Posterior cingulate gyrus (tissue), 11 donors: Measurements from ENCODE around the gene DOCK8.
A peak's percentile ranks its signal among the peaks of the same experiment; 100 is the strongest.
"Not testable (repeated sequence)": the region's sequence is repeated elsewhere in the genome, so short reads cannot be mapped to it uniquely, and the experiment has no call there.

Experiments
- DNase-seq, 10 donors: peaks; one replicate each; pipeline versions ENCODE4 v3.0.0 to v3.0.0-alpha.2; 2020 to 2021; ENCODE audit warnings: mixed read lengths in 3 of 10
- intact Hi-C: fragments of 100-400 bp; cut with DNase I; formaldehyde crosslinking; loops from one replicate; pipeline ENCODE4 v1.15.1; 2023

The DOCK8 gene

DNA sequence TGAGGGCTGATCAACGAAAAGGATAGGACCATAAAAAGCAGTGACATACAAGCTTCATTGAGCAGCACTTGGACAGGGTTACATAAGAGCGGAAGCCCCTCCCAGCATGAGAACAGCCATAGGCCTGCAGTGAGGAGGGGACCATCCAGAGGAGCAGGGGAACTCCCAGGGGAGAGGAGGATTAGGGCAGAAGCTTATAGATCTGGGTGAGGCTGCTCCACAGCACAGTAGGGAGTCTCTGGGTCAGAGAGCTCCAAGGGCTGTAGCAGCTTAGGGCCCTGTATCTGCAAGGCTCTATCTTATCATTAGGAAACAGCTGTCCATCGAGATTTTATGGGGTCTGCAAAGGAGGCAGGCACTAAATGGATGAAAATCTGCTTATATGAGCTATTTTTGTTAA, 186.6 kb downstream of the DOCK8 start:
- intact Hi-C loops, result loop anchor here (10.0 kb wide), 2 partner anchors 74 to 104 kb away; partner anchors contain the start of gene KANK1
- DNase-seq, result no peak

DNA sequence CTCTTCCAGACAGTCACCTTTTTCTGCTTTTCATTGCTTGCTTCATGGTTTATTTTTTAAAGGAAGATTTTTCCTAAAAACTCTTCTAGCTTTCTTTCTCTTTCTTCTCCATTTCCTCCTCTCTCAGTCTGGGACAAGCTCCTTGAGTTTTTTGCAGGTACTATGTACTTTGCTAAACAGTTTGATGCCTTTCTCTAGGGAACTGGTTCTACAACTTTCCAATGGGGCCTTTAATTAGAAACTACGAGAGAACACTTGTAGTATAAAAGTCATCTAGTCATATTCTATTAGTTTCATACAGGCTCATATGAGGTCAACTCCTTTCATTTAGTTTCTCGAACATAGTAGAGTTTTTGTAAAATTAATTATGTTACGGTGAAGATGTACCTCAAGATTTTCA, 189.6 kb downstream of the DOCK8 start:
- intact Hi-C loops, result loop anchor here (10.0 kb wide), 2 partner anchors 71 to 101 kb away; partner anchors contain the start of gene KANK1

DNA sequence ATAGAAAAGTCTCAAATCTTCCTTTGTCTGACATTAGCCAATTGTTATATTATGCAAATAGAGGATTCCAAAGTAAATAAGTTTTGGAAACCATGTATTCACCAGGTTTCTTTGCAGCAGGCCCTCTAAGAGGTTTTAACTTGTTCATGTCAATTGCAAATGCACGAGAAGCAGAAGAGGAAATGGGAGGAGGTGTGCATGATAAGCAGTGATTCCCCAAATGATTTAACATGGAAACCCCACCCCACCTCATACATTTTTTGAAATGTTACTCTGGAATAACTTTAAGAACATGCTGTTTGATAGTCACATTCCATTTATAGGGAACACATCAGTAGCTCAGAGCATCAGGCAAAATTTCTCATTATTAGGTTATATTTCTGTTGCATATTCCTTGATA, 190.7 kb downstream of the DOCK8 start:
- intact Hi-C loops, result loop anchor here (10.0 kb wide), 2 partner anchors 69 to 99 kb away; partner anchors contain the start of gene KANK1
- no peak for DNase-seq

More for the DNA sequence above, 189.6 kb downstream of the DOCK8 start:
- DNase-seq, result no peak

DNA sequence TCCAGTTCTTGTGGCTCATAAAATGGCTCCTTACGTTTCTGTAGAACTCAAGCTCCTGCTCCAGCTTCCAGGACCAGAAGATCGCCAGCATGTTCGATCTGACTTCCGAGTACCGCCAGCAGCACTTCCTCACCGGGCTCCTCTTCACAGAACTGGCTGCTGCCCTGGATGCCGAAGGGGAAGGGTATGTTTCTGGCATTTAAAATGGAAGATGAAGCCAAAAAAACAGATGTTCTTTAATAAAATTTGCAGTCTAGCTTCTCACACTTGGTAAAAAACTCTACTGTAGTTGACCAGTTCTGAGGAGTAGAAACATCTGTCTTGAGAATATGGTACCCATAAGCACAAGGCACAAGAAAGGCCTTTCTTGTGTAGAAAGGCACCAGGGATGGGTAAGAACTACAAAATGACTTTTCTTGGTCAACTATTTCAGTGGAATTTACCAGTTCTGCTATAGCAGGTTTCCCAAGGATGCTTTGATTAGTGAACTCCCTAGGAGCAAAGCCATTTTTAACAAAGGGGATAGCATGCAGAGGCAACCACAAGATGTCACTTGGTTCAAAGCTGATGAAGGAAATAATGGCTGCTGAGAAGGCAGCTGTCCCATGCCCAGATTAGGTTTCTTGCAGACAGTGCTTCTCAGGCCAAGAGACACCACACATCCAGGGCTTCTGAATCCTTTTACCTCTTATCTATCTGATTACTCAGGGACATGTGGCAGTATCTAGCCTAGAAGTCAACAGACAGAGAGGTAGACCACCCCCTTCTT, 192.4 kb downstream of the DOCK8 start:
- intact Hi-C loops, result loop anchor here (10.0 kb wide), 2 partner anchors 68 to 98 kb away; partner anchors contain the start of gene KANK1
- DNase-seq, result no peak

DNA sequence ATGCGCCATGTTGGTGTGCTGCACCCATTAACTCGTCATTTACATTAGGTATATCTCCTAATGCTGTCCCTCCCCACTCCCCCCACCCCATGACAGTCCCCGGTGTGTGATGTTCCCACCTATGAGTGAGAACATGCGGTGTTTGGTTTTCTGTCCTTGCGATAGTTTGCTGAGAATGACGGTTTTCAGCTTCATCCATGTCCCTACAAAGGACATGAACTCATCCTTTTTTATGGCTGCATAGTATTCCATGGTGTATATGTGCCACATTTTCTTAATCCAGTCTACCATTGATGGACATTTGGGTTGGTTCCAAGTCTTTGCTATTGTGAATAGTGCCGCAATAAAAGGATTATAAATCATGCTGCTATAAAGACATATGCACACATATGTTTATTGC, 195.0 kb downstream of the DOCK8 start:
- DNase-seq, result not testable (repeated sequence)
- intact Hi-C loops, result loop anchor here (10.0 kb wide), 2 partner anchors 65 to 95 kb away; partner anchors contain the start of gene KANK1

DNA sequence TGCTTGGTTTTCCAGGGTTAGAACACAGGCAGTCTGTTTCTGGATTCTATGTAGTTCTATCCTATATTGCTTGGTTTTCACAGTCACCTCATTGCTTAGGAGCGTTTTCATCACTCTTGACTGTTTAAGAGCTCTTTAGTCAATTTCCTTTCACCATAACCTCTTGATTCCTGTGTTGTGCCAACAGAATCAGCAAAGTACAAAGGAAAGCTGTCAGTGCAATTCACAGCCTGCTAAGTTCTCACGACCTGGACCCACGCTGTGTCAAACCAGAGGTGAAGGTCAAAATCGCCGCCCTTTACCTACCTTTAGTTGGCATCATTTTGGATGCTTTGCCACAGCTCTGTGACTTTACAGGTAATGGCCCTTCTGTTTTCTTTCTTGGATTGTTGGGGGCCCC, 199.9 kb downstream of the DOCK8 start:
- intact Hi-C loops, result no loop called here
- DNase-seq, result no peak

DNA sequence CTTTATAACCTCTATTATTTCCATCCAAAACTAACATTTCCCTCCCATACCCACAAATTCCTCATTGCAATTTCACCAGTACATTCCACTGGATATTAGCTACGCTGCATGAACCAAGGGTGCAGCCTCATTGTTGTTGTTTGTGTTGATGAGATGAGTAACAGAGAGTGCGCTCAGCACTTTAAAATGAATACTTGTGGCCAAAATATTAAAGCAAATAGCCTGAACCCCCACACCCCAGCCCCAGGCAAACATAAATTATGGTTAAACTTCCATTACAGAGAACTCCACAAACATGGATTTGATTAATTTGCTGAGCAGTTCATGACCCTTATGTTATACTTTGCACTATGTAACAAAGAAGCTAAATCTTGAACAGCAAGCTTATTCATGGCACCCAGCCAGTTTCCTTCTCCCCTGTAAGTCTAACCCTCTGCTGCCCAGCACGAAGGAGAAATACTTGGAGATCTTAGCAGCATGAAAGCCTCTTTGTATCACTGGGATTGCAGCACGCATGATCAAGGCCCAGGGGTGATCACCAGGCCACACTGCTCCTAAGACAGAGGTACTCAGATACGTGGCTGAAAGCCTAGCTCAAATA, 205.0 kb downstream of the DOCK8 start:
- DNase-seq, result no peak
- intact Hi-C loops, result no loop called here

DNA sequence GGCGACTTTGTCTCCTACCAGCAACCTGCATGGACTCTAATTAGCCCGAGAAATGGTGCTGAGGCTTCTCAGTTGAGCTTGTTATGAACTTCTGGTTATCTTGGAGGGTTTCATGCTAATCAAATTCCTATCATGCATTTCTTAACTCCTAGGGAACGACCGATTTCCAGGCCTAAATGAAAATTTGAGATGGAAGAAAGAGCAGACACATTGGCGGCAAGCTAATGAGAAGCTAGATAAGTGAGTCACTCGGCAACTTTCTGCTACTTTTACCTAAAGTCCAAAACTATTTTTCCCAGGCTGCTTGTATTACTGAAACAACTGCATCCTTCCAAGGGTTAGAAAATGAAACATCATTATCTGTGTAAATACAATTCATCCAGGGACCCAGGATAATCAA, 207.2 kb downstream of the DOCK8 start:
- DNase-seq, result no peak
- intact Hi-C loops, result no loop called here

DNA sequence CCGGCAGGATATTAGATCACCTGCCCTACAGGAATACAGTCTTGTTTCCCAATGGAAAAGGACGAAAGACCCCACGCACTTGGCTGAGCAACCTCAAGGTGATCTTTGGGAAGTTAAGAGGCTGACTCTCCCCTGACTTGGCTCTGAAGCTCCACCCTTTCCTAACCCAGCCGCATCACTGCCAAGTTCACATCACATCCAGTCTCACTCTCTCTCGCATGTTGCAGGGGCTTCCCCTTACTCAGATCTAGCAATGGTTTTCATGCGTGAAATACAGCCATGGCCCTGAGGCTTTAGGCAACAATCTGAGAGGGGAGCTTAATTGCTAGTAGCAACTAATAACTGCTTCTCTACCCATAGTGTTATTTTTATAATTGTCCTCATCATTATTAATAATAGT, 211.6 kb downstream of the DOCK8 start:
- no peak for DNase-seq
- intact Hi-C loops, result no loop called here

DNA sequence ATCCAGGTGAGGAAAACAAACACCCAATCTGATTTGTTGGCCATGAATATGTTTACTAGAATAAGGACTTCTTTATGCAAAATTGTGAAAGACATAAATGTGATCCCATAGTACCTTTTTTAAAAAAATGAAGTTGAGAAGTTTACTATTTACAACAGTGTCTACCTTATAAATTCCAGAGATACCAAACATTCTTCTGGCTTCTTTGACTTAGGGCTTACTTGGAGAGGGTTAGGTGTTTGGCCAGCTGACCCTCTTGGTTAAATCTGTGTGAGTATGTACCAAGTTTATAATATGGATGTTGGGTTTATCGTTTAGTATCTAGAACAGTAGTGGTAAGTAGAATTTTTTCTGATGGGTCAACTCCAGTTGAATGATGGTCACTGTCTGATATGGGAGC, 212.3 kb downstream of the DOCK8 start:
- intact Hi-C loops, result no loop called here
- DNase-seq, result no peak

DNA sequence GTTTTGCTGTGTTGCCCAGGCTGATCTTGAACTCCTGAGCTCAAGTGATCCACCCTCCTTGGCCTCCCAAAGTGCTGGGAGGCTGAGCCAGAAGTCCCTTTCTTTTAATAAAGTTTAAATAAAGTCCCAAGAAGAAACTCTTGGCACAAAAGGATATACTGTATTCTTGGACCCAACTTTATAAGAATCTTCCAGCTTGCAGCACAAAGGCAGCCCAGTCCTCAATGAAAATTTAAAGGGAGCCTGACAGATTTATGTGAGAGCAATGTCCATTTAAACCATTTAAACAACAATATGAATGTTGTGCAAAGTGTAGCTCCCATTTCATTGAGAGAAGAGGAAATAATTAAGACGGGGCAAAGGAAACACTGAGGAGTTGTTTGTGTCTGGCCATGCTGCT, 217.0 kb downstream of the DOCK8 start:
- intact Hi-C loops, result no loop called here
- no peak for DNase-seq

DNA sequence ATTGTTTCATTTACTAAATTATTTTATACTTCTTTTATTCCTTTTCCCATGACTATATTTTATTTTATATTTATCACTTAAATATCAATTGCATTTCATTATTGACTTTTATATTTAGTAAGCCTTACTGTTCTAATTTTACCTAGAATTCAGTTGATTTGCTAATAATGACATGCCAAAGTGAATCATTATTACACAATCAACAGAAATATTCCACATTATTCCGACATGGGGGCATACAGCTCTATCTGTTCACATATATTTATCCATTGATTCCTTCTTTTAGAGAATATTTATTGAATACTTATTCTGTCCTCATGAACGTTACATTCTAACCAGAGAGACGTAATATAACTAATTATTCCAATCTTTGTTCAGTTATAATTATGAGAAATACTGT, 221.8 kb downstream of the DOCK8 start:
- DNase-seq, result no peak
- intact Hi-C loops, result no loop called here

DNA sequence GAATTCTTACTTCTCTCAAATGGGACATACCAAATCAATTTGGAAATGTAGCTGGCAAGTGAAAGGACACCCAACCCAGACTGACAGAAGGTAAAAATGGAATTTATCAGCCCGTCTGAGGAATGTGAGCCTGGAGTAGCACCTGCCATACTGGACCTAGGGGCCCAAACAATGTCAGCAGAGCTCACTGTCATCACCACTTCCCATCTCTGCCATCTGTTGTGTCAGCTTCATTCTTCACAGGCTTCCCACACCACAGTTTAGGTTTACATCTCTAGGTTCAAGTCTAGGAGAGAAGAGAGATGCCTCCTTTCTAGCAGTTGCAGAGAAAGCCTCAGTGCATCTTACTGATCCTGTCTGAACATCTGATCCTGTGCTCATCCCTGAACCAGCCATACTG, 222.4 kb downstream of the DOCK8 start:
- no peak for DNase-seq
- intact Hi-C loops, result no loop called here

DNA sequence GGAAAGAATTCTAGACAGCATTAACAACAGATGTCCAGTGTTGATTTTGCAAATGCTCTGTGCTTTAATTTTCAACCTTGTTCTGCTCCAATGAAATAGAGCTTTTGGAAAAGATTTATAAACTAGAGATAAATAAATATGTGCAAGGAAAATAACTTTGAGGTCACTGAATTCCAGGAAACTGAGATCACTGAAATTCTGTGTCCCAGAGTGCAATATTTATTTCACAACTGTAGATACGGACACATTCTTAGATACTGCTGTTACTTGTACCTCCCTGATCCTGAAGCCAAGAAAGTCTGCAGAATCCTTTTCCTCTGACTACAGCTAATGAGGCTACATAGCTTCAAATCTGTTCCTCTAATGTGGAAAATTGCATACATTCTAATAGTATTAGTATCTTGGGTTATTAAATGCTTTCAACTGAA, 222.9 kb downstream of the DOCK8 start:
- DNase-seq, result no peak
- intact Hi-C loops, result no loop called here

DNA sequence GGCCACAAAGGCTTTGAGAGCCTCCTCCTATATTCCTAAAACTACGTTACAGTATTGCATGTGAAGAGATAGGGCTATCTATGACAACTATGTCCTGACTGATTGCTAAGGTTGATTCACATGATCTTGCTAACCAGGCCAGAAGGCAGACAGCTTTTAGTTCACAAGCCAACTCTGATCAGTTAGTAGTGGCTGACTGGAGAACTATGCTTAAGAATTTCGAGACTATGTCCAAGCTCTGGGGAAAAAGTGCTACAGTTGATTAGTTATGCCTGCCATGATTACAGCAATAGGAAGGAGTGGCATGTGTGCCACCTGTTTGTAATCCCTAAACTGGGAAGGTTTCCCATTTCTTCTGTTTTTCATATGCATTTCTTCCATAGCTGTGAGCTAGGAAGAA, 223.4 kb downstream of the DOCK8 start:
- DNase-seq, result no peak
- intact Hi-C loops, result no loop called here

DNA sequence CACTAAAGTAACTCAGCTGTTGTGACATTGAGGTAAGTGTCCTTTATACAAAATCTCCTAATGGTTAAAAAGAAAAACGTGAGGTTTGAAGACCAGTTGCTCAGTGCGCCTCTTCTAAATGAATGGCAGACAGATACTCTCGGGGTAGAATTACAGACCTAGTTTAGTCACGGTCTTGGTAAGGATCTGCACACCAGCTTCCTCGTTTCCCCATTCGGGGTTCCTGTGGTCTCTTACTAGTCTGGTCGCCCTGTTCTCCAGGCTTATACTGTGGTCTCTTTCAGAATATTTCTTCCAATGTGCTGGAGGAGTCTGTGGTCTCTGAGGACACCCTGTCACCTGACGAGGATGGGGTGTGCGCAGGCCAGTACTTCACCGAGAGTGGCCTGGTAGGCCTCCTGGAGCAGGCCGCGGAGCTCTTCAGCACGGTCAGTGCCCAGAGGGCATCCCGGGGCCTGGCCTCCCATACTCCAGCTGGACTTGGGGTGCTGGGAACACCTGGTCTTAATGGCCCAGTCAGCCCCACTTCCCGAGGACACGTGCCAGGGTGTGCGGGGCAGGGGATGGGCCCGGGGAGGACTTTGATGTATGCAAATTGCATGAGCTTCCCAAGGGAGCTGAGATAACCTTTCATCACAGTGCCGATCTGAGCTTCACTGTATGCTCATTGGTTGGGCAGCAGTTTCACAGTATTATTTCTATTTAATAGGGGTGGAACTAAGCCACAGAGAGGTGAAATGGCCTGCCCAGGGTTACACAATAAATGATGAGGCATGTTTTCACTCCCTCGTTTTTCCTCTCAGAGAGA, 224.5 kb downstream of the DOCK8 start:
- peak in 1 of 10 donors; percentile 78 for DNase-seq
- intact Hi-C loops, result no loop called here

DNA sequence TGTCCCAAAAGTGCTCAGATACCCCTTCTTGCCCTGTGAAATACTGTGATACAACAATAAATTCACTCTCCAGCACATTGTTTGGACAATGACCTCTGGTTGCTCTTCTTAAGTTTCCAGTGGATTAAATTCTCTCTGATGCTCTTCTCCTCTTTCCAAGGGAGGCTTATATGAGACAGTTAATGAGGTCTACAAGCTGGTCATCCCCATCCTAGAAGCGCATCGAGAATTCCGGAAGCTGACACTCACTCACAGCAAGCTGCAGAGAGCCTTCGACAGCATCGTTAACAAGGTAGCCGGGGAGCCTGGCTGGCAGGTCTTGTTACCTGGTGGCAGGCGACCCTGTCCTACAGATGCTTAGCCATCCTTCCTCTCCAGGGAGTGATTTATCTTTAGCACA, 226.5 kb downstream of the DOCK8 start:
- no peak for DNase-seq
- intact Hi-C loops, result no loop called here

DNA sequence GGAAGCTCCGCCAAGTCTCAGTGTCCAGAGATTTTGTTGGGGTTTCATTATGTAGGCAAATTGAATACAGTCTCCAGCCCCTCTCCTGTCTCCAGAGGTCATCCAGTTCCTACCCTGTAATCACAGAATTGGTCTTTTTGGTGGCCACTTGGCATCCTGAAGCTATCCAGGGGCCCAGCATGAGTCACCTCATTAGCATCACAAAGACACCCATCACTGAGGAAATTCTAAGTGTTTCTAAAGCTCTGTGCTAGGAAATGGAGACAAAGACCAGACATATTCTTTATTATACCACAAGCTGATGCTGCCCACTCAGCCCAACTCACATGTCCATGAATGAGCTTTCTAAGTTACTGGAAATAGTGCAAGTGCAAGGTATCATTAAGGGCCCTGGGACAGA, 229.9 kb downstream of the DOCK8 start:
- DNase-seq, result no peak
- intact Hi-C loops, result no loop called here

DNA sequence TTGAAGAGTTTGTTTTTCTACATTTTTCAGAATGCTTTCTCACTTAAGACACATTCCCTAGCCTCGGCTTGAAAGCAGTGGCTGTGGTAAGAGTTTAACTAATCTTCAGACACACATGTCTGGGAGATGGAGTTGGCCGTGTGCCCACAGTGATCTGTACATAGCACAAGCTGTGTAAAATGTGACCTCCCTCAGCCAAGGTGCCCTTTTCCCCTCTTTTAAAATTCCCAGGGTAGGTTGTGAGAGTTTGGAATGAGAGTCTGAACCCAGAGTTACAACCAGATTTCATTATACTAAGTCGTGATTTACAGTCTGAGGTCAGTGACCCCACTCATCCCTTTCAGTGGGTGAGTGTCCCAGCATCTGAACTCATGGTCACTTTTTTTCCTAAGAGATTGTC, 230.4 kb downstream of the DOCK8 start:
- intact Hi-C loops, result no loop called here
- no peak for DNase-seq

DNA sequence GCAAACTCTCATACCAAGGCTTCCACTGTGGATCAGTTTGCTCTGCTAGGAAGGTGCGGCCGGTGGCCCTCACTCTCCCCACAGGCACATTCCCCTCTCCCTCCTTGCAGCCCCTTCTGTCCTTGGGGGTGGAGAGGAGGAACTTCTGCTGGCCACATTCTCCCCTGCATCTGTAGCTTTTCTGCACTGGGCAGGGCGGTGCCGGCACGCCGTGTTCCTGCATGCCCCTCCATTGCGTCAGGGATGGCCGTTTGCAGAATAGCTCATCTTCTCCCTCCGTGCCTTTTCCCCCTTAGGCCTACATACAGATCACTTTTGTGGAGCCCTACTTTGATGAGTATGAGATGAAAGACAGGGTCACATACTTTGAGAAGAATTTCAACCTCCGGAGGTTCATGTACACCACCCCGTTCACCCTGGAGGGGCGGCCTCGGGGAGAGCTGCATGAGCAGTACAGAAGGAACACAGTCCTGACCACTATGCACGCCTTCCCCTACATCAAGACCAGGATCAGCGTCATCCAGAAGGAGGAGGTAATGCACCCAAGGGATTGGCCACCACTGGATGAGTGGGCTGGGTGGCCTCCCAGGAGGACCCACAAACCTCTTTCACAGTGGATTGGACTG, 231.5 kb downstream of the DOCK8 start:
- intact Hi-C loops, result no loop called here
- DNase-seq, result no peak
